PC-3 (cell line): ENCODE results near the gene RAB31. TPM values are rescaled to one million over a fixed set of nuclear protein-coding genes. Genes with fewer than 3 reads are reported as not detected.

Source experiments
- ATAC-seq: fragments of 200-7000 bp; cut with Tn5 transposase; 2 replicates; pipeline ENCODE4 v1.9.1; 2020; ENCODE audit warnings: mild to moderate bottlenecking, moderate library complexity
- BruUV-seq: library from RNA; stranded (reverse); fragments of 400-500 nt; replicated peaks from 2 replicates; lab custom pipeline; 2021; lab: Mats Ljungman, UMichigan
- CTCF ChIA-PET: fragments of 300-600 bp; sonication (Branson Sonifier 250); formaldehyde crosslinking; loops from one replicate; lab custom pipeline; 2022; ENCODE audit warnings: antibody characterized with exemption; lab: Charles Lee
- POLR2A ChIA-PET: fragments of 300-600 bp; sonication (Branson Sonifier 250); formaldehyde crosslinking; loops from one replicate; lab custom pipeline; 2022; ENCODE audit warnings: antibody characterized with exemption; ENCODE audit not compliant: unreplicated experiment; lab: Charles Lee
- DNase-seq: peaks from one replicate; pipeline ENCODE4 v3.0.0-alpha.2; 2015
- H2AFZ ChIP-seq: fragments of 300-600 bp; sonication (generic); 2 replicates; pipeline ENCODE4 v1.6.0; 2016; ENCODE audit warnings: antibody characterized with exemption, low read length
- H3F3A ChIP-seq: fragments of 300-600 bp; sonication (generic); one replicate; pipeline ENCODE4 v1.6.0; 2017; ENCODE audit warnings: antibody characterized with exemption, low read length, control low read depth, mild to moderate bottlenecking; ENCODE audit not compliant: unreplicated experiment
- H3K27ac ChIP-seq: fragments of 300-600 bp; sonication (generic); 2 replicates; pipeline ENCODE4 v1.5.1; 2016; ENCODE audit warnings: mild to moderate bottlenecking, low read length
- H3K27me3 ChIP-seq: fragments of 300-600 bp; sonication (generic); 2 replicates; pipeline ENCODE4 v1.6.1; 2016; ENCODE audit warnings: low read length, mixed read lengths
- H3K36me3 ChIP-seq: fragments of 300-600 bp; sonication (generic); 2 replicates; pipeline ENCODE4 v1.6.1; 2016; ENCODE audit warnings: low read depth, mixed run types, low read length, mixed read lengths
- H3K4me1 ChIP-seq: fragments of 300-600 bp; sonication (generic); 2 replicates; pipeline ENCODE4 v1.5.1; 2016; ENCODE audit warnings: low read length; ENCODE audit not compliant: insufficient read depth
- H3K4me2 ChIP-seq: fragments of 300-600 bp; sonication (generic); 2 replicates; pipeline ENCODE4 v1.6.0; 2016; ENCODE audit warnings: low read length
- H3K4me3 ChIP-seq: fragments of 300-600 bp; sonication (generic); 2 replicates; pipeline ENCODE4 v1.5.1; 2016; ENCODE audit warnings: mild to moderate bottlenecking, low read length, mixed read lengths
- H3K79me2 ChIP-seq: fragments of 300-600 bp; sonication (generic); 2 replicates; pipeline ENCODE4 v1.6.1; 2017; ENCODE audit warnings: low read length, mixed read lengths
- H3K9ac ChIP-seq: fragments of 300-600 bp; sonication (generic); 2 replicates; pipeline ENCODE4 v1.6.0; 2016; ENCODE audit warnings: mild to moderate bottlenecking, low read length
- H3K9me2 ChIP-seq: fragments of 300-600 bp; sonication (generic); replicated peaks from 2 replicates; pipeline ENCODE4 v1.6.1; 2016; ENCODE audit warnings: mixed run types, low read length, mixed read lengths
- H3K9me3 ChIP-seq: fragments of 300-600 bp; sonication (generic); 2 replicates; pipeline ENCODE4 v1.6.1; 2016; ENCODE audit warnings: low read length, mixed read lengths
- H4K20me1 ChIP-seq: fragments of 300-600 bp; sonication (generic); 2 replicates; pipeline ENCODE4 v1.6.1; 2016; ENCODE audit warnings: low read length, mixed read lengths
- EZH2 ChIP-seq: fragments of 300-600 bp; sonication (generic); IDR thresholded peaks from one replicate; pipeline ENCODE4 v1.6.1; 2017; ENCODE audit warnings: antibody characterized with exemption, mild to moderate bottlenecking, low read length; ENCODE audit not compliant: unreplicated experiment
- EZH2phosphoT487 ChIP-seq: fragments of 300-600 bp; sonication (generic); IDR thresholded peaks from 2 replicates; pipeline ENCODE4 v1.6.1; 2018; ENCODE audit warnings: mild to moderate bottlenecking, antibody characterized with exemption, low read length, borderline replicate concordance
- intact Hi-C: fragments of 100-400 bp; cut with micrococcal nuclease; formaldehyde crosslinking; loops from 2 replicates; pipeline ENCODE4 v1.9.0; 2023
- total RNA-seq: library from RNA; depleted of rRNA; stranded (reverse); fragments of >200 nt; gene quantifications from 2 replicates; pipeline ENCODE4 v1.2.3, GENCODE V29; 2014
- TF ChIP-seq, protein P1 (sequence below): fragments of 300-600 bp; sonication (generic); conservative IDR thresholded peaks from 2 replicates; pipeline ENCODE4 v1.5.1; 2017; ENCODE audit warnings: antibody characterized with exemption, low read depth, mild to moderate bottlenecking, low read length

RAB31 gene
- total RNA-seq, 1 experiment from 2014 or later: 3.8 TPM

DNA sequence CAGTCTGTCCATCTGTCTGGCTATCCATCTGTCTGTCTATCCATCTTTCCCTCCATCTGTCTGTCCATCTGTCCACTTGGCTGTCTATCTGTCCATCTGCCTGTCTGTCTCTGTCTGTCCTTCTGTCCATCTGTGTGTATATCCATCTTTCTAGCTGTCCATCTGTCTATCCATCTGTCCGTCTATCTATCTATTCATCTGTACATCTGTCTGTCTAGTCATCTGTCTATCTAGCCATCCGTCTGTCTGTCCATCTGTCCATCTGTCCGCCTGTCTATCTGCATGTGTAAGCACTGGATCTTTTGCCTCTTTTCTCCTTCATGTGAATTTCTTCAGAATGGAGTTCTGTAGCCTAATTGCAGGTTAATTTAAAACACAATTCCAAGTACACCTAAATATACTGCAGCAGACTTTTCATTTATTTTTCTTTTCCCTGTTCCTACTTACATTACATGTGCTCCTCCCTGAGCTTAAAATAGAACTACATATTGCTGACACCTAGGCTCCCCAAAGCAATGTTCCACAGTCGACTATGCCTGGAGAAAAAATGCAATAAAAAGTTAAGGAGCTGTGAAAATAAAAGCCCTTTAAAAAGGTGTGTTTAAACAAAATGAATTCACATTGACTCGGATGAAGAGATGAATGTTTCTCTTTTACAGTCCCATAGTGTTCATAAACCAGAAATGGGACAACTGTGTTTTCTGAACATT lies 140.2 kb downstream of the RAB31 start:
- no peak for TF ChIP-seq EZH2phosphoT487
- TF ChIP-seq, protein P1, sequence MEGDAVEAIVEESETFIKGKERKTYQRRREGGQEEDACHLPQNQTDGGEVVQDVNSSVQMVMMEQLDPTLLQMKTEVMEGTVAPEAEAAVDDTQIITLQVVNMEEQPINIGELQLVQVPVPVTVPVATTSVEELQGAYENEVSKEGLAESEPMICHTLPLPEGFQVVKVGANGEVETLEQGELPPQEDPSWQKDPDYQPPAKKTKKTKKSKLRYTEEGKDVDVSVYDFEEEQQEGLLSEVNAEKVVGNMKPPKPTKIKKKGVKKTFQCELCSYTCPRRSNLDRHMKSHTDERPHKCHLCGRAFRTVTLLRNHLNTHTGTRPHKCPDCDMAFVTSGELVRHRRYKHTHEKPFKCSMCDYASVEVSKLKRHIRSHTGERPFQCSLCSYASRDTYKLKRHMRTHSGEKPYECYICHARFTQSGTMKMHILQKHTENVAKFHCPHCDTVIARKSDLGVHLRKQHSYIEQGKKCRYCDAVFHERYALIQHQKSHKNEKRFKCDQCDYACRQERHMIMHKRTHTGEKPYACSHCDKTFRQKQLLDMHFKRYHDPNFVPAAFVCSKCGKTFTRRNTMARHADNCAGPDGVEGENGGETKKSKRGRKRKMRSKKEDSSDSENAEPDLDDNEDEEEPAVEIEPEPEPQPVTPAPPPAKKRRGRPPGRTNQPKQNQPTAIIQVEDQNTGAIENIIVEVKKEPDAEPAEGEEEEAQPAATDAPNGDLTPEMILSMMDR: no peak
- Histone ChIP-seq H3K36me3 (no peaks in the 10 kb centered on the region), H3K27ac (no peak overlapping the region), H3K9ac (no peak overlapping the region), H2AFZ (no peak overlapping the region), H3K79me2 (no peaks in the 10 kb centered on the region), H3K9me2 (no peaks in the 10 kb centered on the region), H4K20me1 (no peaks in the 10 kb centered on the region), H3K4me2 (no peak overlapping the region), H3K27me3 (no peaks in the 10 kb centered on the region), H3K9me3 (no peaks in the 10 kb centered on the region), H3F3A (no peaks in the 10 kb centered on the region), H3K4me3 (no peak overlapping the region), H3K4me1 (no peaks in the 10 kb centered on the region; the same call in 1 of the 2 replicates)
- ATAC-seq (no peak), DNase-seq (no peak)
- ChIA-PET POLR2A (no interaction called here), CTCF (no interaction called here)
- BruUV-seq: no TSS peak
- intact Hi-C loops: no loop called here

DNA sequence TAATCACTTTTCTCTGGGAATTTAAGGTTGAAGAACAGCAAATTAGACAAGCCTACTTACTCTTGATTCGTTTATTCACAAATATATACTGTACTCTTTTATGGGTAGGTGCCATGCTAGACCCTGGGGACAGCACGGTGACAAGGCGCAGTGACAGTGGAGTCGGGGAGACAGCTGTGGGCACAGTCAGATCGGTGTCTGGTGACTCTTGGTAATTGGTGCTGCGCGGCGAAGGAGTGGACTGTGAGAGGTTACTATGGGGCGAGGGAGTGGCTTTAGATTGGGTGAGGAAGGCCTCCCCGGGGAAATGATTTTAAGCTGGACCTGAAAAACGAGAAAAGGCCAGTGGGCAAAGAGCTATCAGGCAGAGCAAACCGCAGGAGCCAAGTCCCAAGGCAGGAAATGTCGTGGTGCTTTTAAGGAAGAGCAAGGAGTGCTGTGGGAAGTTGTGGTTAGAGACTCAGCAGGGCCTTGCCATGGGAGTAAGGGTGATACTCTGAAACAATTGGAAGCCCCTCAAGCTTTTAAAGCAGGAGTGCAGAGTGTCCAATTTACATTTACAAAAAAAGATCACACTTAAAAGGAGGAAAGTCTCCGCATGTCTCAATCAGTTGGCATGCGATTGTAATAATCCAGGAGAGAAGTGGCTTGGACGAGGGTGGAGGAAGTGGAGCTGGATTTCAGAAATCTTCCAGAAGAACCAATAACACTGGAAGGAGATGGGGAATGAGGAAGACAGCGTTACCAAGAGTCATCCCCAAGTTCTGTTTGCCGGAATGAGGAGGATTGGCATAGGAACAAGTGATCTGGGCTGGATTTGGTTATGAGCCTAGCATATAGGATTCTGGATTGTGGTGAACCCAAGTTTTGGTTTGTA lies 141.5 kb downstream of the RAB31 start:
- no peak for ATAC-seq
- H3K4me2 ChIP-seq: no peak overlapping the region
- H3K9me2 ChIP-seq: no peaks in the 10 kb centered on the region
- H3K36me3 ChIP-seq: no peaks in the 10 kb centered on the region
- no peaks in the 10 kb centered on the region for H3F3A ChIP-seq
- TF ChIP-seq EZH2 (no peak), EZH2phosphoT487 (no peak)
- TF ChIP-seq, protein P1: no peak
- no peaks in the 10 kb centered on the region for H3K27me3 ChIP-seq
- intact Hi-C loops: no loop called here
- H3K4me3 ChIP-seq: no peak overlapping the region
- no peaks in the 10 kb centered on the region for H4K20me1 ChIP-seq
- BruUV-seq: no TSS peak
- H3K9me3 ChIP-seq: no peaks in the 10 kb centered on the region
- H3K9ac ChIP-seq: no peak overlapping the region
- DNase-seq: peak; percentile 27
- ChIA-PET CTCF (no interaction called here), POLR2A (interaction anchor here (0.7 kb wide), 1 partner anchor 107 kb away, joined by 3 read pairs; no protein-coding TSS in a partner anchor)
- no peaks in the 10 kb centered on the region for H3K79me2 ChIP-seq
- H3K4me1 ChIP-seq: no peaks in the 10 kb centered on the region; the same call in 1 of the 2 replicates
- H2AFZ ChIP-seq: no peak overlapping the region
- H3K27ac ChIP-seq: no peak overlapping the region
